AG09319 (cell line): Measurements from ENCODE around the gene S100A6.
"Not testable (repeated sequence)": the region's sequence is repeated elsewhere in the genome, so short reads cannot be mapped to it uniquely, and the experiment has no call there.

Experiments
- DNase-seq: peaks from one replicate; pipeline ENCODE4 v3.0.0-alpha.2; 2010; ENCODE audit warnings: low read depth; ENCODE audit errors: extremely low read depth
- CTCF ChIP-seq: IDR thresholded peaks from 2 replicates; pipeline ENCODE4 v1.5.1; 2011; ENCODE audit warnings: low read depth, mild to moderate bottlenecking, inconsistent platforms, low read length, moderate library complexity

Gene S100A6

DNA sequence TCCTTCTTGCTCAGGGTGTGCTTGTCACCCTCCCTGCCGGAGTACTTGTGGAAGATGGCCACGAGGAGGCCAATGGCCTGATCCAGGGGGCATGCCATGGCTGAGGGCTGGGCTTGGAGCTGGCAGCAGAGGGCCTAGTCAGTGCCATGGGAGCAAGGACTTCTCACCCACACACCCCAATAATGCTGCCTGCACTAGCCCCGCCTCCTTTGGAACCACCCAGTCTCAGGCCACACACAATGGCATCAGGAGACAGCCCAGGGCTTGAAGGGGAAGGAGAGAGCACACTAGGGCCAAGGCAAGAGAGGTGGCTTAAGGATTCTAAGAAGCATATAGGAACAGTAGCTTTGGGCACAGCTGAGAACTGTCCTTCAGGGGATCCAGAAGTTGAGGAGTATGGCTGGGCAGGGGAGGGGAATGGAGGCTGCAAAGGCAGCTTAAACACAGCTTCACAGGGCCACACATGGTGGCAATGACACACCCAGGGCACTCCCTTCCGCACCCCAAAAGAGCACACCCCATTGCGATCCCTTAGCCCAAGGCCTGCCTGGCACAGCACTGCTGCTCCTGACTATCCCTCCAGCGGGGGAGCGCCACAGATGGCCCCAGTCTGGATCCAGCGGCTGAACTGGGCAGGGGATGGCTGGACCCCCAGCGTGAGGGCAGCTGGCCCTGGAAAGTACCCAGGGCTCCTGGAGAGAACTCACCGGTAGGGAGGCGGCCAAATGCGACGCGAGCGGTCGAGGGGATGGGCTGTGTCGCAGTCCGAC lies at the start of gene S100A6:
Gene S100A6 (minus strand): TSS at position 750 of the 770 bp plus-strand sequence. CDS start 652 bp downstream, at position 98.
- no peak for DNase-seq
- TF ChIP-seq CTCF, result peak; percentile 10

DNA sequence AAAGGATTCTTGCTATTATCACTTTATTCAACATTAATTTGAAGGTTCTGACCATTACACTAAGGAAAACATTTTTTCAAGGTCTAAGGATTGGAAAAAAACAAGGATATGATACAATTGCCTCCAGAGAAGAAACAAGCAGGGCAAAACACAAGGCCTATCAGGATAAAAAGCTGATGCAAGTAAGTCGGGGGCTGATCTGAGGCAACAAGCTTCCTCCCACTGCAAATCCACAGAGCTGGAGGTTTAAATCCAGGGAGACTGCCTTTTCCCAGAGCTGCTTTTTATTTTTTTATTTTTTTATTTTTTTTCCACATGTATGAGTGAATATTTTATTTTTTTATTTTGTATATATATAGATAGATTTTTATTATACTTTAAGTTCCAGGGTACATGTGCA lies 49.2 kb upstream of the S100A6 start:
- TF ChIP-seq CTCF, result no peak
- DNase-seq, result no peak

GRCh38 chr1:153583976-153584375 lies 48.2 kb upstream of the S100A6 start:
- no peak for TF ChIP-seq CTCF
- DNase-seq, result no peak

DNA sequence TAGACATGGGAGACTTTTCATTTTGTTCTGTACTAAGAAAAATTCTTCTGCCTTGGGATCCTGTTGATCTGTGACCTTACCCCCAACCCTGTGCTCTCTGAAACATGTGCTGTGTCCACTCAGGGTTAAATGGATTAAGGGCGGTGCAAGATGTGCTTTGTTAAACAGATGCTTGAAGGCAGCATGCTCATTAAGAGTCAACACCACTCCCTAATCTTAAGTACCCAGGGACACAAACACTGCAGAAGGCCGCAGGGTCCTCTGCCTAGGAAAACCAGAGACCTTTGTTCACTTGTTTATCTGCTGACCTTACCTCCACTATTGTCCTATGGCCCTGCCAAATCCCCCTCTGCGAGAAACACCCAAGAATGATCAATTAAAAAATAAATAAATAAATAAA lies 47.7 kb upstream of the S100A6 start:
- not testable (repeated sequence) for DNase-seq

DNA sequence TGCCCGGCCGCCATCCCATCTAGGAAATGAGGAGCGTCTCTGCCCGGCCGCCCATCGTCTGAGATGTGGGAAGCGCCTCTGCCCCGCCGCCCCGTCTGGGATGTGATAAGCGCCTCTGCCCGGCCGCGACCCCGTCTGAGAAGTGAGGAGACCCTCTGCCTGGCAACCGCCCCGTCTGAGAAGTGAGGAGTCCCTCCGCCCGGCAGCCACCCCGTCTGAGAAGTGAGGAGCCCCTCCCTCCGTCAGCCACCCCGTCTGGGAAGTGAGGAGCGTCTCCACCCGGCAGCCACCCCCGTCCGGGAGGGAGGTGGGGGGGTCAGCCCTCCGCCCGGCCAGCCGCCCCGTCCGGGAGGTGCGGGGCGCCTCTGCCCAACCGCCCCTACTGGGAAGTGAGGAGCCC lies 47.0 kb upstream of the S100A6 start:
- DNase-seq, result not testable (repeated sequence)

GRCh38 chr1:153578936-153579335 lies 43.1 kb upstream of the S100A6 start:
- no peak for DNase-seq
- TF ChIP-seq CTCF, result no peak

DNA sequence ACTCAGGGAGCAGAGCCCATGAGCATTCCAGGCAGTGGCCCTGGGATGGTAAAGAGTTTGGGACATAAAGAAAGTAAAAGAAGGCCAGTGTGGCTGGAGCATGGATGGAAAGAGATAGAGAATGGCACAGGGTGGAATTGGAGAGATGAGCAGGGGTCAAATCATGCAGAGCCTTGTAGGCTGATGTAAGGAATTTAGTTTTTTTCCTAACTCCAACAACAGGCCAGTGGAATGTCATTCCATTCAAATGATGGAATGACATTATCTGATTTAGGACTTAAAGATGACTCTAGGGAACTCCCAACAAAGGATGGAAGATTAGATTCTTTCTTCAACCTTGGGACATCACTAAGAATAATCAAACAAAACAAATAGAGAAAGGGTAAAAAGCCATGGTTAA lies 42.7 kb upstream of the S100A6 start:
- TF ChIP-seq CTCF, result no peak
- no peak for DNase-seq

- TF ChIP-seq CTCF, result no peak
- DNase-seq, result no peak
These were observed 41.8 kb upstream of the S100A6 start for GRCh38 chr1:153577624-153578051.
